DMS79 (cell line): ENCODE data around the gene VPS52.

ENCODE experiments used
- DNase-seq: peaks from one replicate; lab custom pipeline; 2025; lab: John Stamatoyannopoulos, UW

VPS52 gene

GRCh38 chr6:33211136-33211535 lies 60.5 kb downstream of the VPS52 start:
- no peak for DNase-seq

GRCh38 chr6:33209856-33210255 lies 61.8 kb downstream of the VPS52 start:
- no peak for DNase-seq

- peak; percentile 34 for DNase-seq
Observed at GRCh38 chr6:33208091-33208967, 63.3 kb downstream of the VPS52 start, which contains the start of gene RING1. RING1 (plus strand) TSS chr6:33208500; CDS start chr6:33208823, 323 bp downstream.

GRCh38 chr6:33207552-33208090 lies 64.1 kb downstream of the VPS52 start:
- no peak for DNase-seq

GRCh38 chr6:33206864-33207551 lies 64.7 kb downstream of the VPS52 start:
- DNase-seq, result no peak

GRCh38 chr6:33206027-33206863 lies 65.4 kb downstream of the VPS52 start:
- no peak for DNase-seq

- no peak for DNase-seq
Observed at GRCh38 chr6:33205191-33206026, 66.3 kb downstream of the VPS52 start.

- DNase-seq, result peak; percentile 72
Observed at GRCh38 chr6:33204415-33205190, 67.1 kb downstream of the VPS52 start, which contains the start of gene HSD17B8. HSD17B8 (plus strand) TSS chr6:33204655; CDS start chr6:33204669, 14 bp downstream.

- DNase-seq, result no peak
Observed at GRCh38 chr6:33204165-33204414, 67.6 kb downstream of the VPS52 start.

- no peak for DNase-seq
Observed at GRCh38 chr6:33203443-33204164, 68.1 kb downstream of the VPS52 start.

- DNase-seq, result no peak
Observed at GRCh38 chr6:33202799-33203198, 68.9 kb downstream of the VPS52 start.

GRCh38 chr6:33201935-33202334 lies 69.7 kb downstream of the VPS52 start:
- DNase-seq, result no peak

- no peak for DNase-seq
Observed at GRCh38 chr6:33201147-33201545, 70.5 kb downstream of the VPS52 start.
